Hematopoietic multipotent progenitor cell treated with erythropoietin and hydrocortisone succinate and interleukin-3 and kit ligand, for 8 days (in vitro differentiated cells): Measurements from ENCODE around the gene TMEM88.
A peak's percentile ranks its signal among the peaks of the same experiment; 100 is the strongest.

Experiments
- DNase-seq: peaks from one replicate; pipeline ENCODE4 v3.0.0-alpha.2; 2015

The TMEM88 gene

GRCh38 chr17:7887482-7888183 is 32.8 kb downstream of the TMEM88 start:
- DNase-seq, result peak; percentile 95

- peak; percentile 17 for DNase-seq
Measured at GRCh38 chr17:7888184-7888920, 33.5 kb downstream of the TMEM88 start, which contains the start of gene CHD3. CHD3 (plus strand) TSS chr17:7888789; CDS start chr17:7889001, 212 bp downstream.

- peak; percentile 97 for DNase-seq
Measured at GRCh38 chr17:7889166-7889955, 34.5 kb downstream of the TMEM88 start.

- no peak for DNase-seq
Measured at GRCh38 chr17:7893187-7893880, 38.5 kb downstream of the TMEM88 start.

- no peak for DNase-seq
Measured at GRCh38 chr17:7894226-7894625, 39.4 kb downstream of the TMEM88 start.

- no peak for DNase-seq
Measured at GRCh38 chr17:7894866-7895265, 40.0 kb downstream of the TMEM88 start.

- DNase-seq, result no peak
Measured at GRCh38 chr17:7897090-7897489, 42.2 kb downstream of the TMEM88 start.

- DNase-seq, result peak; percentile 73
Measured at GRCh38 chr17:7897773-7898172, 42.9 kb downstream of the TMEM88 start.

GRCh38 chr17:7903154-7904103 is 48.6 kb downstream of the TMEM88 start:
- DNase-seq, result no peak
